GM12875 (cell line): ENCODE data around the gene CAMKMT.
"Not testable (repeated sequence)": the region's sequence is repeated elsewhere in the genome, so short reads cannot be mapped to it uniquely, and the experiment has no call there.

Experiments
- H3K4me3 ChIP-seq: one replicate; pipeline ENCODE4 v1.5.1; 2011; ENCODE audit warnings: low read depth, low read length, control low read depth
- CTCF ChIP-seq: IDR thresholded peaks from 2 replicates; pipeline ENCODE4 v1.5.1; 2011; ENCODE audit warnings: low read depth, mild to moderate bottlenecking, control low read depth, inconsistent platforms, low read length, moderate library complexity, borderline replicate concordance; ENCODE audit not compliant: insufficient read depth

The CAMKMT gene

GRCh38 chr2:44579837-44580230, 218.1 kb downstream of the CAMKMT start:
- H3K4me3 ChIP-seq: no peak overlapping the region
- no peak for TF ChIP-seq CTCF

DNA sequence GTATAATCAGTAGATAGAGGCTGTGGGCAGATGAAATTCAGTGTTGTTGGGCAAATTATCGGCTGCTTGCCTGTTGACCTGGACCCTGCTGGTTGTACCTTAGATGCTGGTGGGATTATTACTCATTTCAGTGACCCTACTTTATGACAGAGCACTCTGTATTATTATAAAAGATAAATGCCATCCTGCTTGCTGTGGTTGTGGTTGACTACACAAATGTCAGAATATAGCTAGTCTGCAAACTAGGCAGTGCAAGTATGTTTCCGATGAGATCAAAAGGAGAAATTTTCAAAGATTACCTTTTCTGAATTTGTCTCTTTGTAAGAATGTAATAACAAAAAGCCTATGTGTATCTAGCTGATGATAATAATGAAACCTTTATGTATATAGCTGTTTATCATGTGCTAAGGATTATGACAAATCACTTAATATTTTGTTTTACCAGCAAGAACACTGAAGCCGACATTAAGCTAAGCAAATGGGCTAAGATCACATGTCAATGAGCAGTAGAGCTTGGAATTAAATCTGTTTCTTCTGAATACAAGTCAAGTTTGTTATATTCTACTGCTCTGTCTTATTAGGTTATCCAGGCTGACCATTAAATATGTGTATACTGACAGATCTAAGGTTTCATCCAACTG, 219.2 kb downstream of the CAMKMT start:
- no peak for TF ChIP-seq CTCF
- H3K4me3 ChIP-seq: no peak overlapping the region

DNA sequence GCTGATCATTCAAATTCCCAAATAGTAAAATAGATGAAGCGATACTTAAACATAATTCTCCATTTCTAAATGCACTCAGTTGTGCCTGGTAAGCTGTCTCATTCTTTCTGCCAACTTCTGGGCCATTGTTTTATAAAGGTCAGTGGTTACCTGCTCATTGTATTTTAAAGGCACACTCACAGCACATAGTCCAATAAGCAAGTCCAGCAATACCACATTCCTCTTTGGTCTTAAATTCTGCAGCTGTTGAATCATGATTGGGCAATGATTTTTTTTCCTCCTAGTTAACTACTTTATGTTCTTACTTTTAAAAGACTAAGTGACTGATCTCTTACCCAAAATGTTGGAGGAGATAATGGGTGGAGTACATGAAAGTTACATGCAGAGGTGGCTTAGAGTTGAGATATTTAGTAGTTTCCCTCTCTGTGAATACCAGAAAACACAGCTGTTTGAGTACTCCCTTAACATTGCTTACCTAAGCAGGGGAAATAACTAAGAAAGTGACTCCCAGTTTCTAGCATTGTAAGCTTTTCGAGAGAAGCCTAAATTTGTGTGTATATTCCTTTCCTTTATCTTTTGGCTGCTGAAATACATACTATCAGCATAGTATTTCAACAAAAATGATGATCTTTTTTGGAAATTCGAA, 220.7 kb downstream of the CAMKMT start:
- no peak overlapping the region for H3K4me3 ChIP-seq
- TF ChIP-seq CTCF: no peak

GRCh38 chr2:44595615-44596014, 233.9 kb downstream of the CAMKMT start:
- not testable (repeated sequence) for H3K4me3 ChIP-seq

DNA sequence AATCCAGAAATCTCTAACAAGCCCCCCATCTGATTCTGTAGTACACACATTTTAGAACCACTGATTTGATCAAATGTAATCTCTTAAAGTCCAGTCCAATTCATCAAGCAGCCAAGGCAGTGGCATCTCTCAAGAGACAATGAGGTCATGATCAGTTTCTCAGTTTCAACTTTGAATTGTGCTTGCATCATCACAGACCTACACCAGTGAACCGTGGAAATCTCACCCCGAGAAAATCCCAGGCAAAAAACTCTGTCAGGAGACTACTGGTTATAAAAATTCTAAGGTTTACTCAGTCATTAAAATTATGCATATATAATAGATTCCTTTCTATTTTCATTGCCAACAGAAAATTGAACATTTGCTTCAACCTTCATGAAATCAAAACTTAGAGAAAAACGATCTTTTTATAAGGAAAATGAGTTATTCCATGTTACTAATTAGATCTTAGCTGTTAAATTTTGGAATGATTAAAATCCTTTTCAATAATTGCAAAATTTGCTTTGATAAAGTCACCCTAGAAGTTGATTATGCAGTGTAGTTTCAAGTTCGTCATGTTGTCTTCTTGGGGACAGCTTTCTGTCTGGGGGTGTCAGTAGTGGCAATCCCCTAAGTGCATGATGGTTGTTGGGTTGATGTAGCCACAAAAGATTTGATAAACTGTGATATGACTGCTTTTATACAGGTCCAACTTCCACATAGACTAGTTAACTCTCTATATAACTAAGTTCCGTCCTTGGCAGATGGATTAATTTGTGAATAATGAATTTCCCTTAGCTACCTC, 235.0 kb downstream of the CAMKMT start:
- H3K4me3 ChIP-seq: no peak overlapping the region
- no peak for TF ChIP-seq CTCF

- no peak overlapping the region for H3K4me3 ChIP-seq
- no peak for TF ChIP-seq CTCF
Measured at GRCh38 chr2:44598330-44599119, 236.8 kb downstream of the CAMKMT start.

DNA sequence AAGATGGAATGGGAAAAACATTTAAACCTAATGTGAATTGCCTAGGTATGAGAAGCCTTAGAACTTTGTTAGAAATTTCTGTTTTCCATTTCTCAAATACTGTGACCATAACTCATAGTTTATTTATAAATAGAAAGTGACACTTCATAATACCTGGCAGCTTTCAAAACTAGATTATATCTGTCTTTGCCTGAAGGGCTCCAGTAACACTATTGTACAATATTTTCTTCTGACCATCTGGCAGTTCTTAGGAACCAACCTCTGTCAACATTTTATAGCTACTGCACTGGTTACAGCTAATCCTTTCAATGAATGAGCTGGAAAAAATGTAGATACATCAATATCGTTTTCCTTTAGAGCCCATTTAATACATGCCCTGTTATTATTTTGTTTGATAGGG, 237.4 kb downstream of the CAMKMT start:
- no peak overlapping the region for H3K4me3 ChIP-seq

More for the DNA sequence above, 237.4 kb downstream of the CAMKMT start:
- no peak for TF ChIP-seq CTCF
